ENCODE data around the gene SNED1. TPM values are rescaled to one million over a fixed set of nuclear protein-coding genes. Genes with fewer than 3 reads are reported as not detected.

Gene SNED1
- total RNA-seq, 2 experiments from 2014 or later = 2.8 to 13.6 TPM

- no peak overlapping the region for H2AFZ ChIP-seq (ENCODE audit: low read length)
- H3K4me3 ChIP-seq (ENCODE audit: low read depth, low read length, poor library complexity, severe bottlenecking) = no peak overlapping the region
- H3K4me1 ChIP-seq (ENCODE audit: insufficient read depth, low read length, poor library complexity, severe bottlenecking) = peaks cover 7% of the 10 kb centered on the region
- POLR2A ChIA-PET = no interaction called here
- no peaks in the 10 kb centered on the region for H3K36me3 ChIP-seq (ENCODE audit: insufficient read depth, low read length)
- no peaks in the 10 kb centered on the region; the same call in 1 of the 2 replicates for H4K20me1 ChIP-seq (ENCODE audit: insufficient read depth, low read length)
- H3K9me3 ChIP-seq (ENCODE audit: low read length) = no peaks in the 10 kb centered on the region
- H3K79me2 ChIP-seq (ENCODE audit: insufficient read depth, low read depth, low read length) = no peaks in the 10 kb centered on the region
- H3K4me2 ChIP-seq (ENCODE audit: low read length) = no peak overlapping the region
- intact Hi-C loops (cut with micrococcal nuclease; ENCODE audit: unreplicated experiment) = no loop called here
- H3K9me2 ChIP-seq (ENCODE audit: insufficient read depth, low read length) = no peaks in the 10 kb centered on the region
- no TSS peak for BruUV-seq (replicated peaks)
- no peak overlapping the region for H3K27ac ChIP-seq (ENCODE audit: low read depth, low read length, poor library complexity, severe bottlenecking)
- CTCF ChIA-PET (ENCODE audit: unreplicated experiment) = no interaction called here
- TF ChIP-seq CTCF (conservative IDR thresholded peaks at IDR 0.05; ENCODE audit: low read length) (no peak), EZH2phosphoT487 (IDR thresholded peaks at IDR 0.05; ENCODE audit: borderline replicate concordance, low read depth, low read length) (no peak)
- DNase-seq (ENCODE audit: low spot score) = no peak
Observed at GRCh38 chr2:241074901-241075540, 76.6 kb downstream of the SNED1 start.

- TF ChIP-seq CTCF (conservative IDR thresholded peaks at IDR 0.05; ENCODE audit: low read length) (no peak), EZH2phosphoT487 (IDR thresholded peaks at IDR 0.05; ENCODE audit: borderline replicate concordance, low read depth, low read length) (no peak)
- H3K4me1 ChIP-seq (ENCODE audit: insufficient read depth, low read length, poor library complexity, severe bottlenecking) = peaks cover 7% of the 10 kb centered on the region
- BruUV-seq (replicated peaks) = no TSS peak
- intact Hi-C loops (cut with micrococcal nuclease; ENCODE audit: unreplicated experiment) = no loop called here
- H3K79me2 ChIP-seq (ENCODE audit: insufficient read depth, low read depth, low read length) = no peaks in the 10 kb centered on the region
- no peak overlapping the region for H2AFZ ChIP-seq (ENCODE audit: low read length)
- no peaks in the 10 kb centered on the region for H3K9me2 ChIP-seq (ENCODE audit: insufficient read depth, low read length)
- H4K20me1 ChIP-seq (ENCODE audit: insufficient read depth, low read length) = no peaks in the 10 kb centered on the region
- DNase-seq (ENCODE audit: low spot score) = no peak
- CTCF ChIA-PET (ENCODE audit: unreplicated experiment) = no interaction called here
- POLR2A ChIA-PET = no interaction called here
- H3K36me3 ChIP-seq (ENCODE audit: insufficient read depth, low read length) = no peaks in the 10 kb centered on the region
- H3K27ac ChIP-seq (ENCODE audit: low read depth, low read length, poor library complexity, severe bottlenecking) = no peak overlapping the region
- no peaks in the 10 kb centered on the region for H3K9me3 ChIP-seq (ENCODE audit: low read length)
- no peak overlapping the region for H3K4me3 ChIP-seq (ENCODE audit: low read depth, low read length, poor library complexity, severe bottlenecking)
- no peak overlapping the region for H3K4me2 ChIP-seq (ENCODE audit: low read length)
Observed at GRCh38 chr2:241080405-241081189, 82.2 kb downstream of the SNED1 start.

GRCh38 chr2:241081190-241081642, 82.8 kb downstream of the SNED1 start:
- ChIA-PET POLR2A (no interaction called here), CTCF (ENCODE audit: unreplicated experiment) (no interaction called here)
- Histone ChIP-seq H3K9me3 (ENCODE audit: low read length) (no peaks in the 10 kb centered on the region), H3K36me3 (ENCODE audit: insufficient read depth, low read length) (peaks cover 3% of the 10 kb centered on the region; the same call in 1 of the 2 replicates), H3K79me2 (ENCODE audit: insufficient read depth, low read depth, low read length) (no peaks in the 10 kb centered on the region), H4K20me1 (ENCODE audit: insufficient read depth, low read length) (no peaks in the 10 kb centered on the region), H3K4me3 (ENCODE audit: low read depth, low read length, poor library complexity, severe bottlenecking) (no peak overlapping the region), H3K27ac (ENCODE audit: low read depth, low read length, poor library complexity, severe bottlenecking) (no peak overlapping the region), H3K4me1 (ENCODE audit: insufficient read depth, low read length, poor library complexity, severe bottlenecking) (peaks cover 7% of the 10 kb centered on the region), H3K9me2 (ENCODE audit: insufficient read depth, low read length) (no peaks in the 10 kb centered on the region), H3K4me2 (ENCODE audit: low read length) (no peak overlapping the region), H2AFZ (ENCODE audit: low read length) (no peak overlapping the region)
- intact Hi-C loops (cut with micrococcal nuclease; ENCODE audit: unreplicated experiment) = no loop called here
- no TSS peak for BruUV-seq (replicated peaks)
- TF ChIP-seq EZH2phosphoT487 (IDR thresholded peaks at IDR 0.05; ENCODE audit: borderline replicate concordance, low read depth, low read length) = no peak
- TF ChIP-seq CTCF (conservative IDR thresholded peaks at IDR 0.05; ENCODE audit: low read length) = no peak
- no peak for DNase-seq (ENCODE audit: low spot score)

Data from OCI-LY7 (cell line).